GM18511 (cell line): ENCODE data around the gene MRPL2.
"Not testable (repeated sequence)": the region's sequence is repeated elsewhere in the genome, so short reads cannot be mapped to it uniquely, and the experiment has no call there.

Source experiments
- ATAC-seq: cut with Tn5 transposase; IDR thresholded peaks from one replicate; pipeline ENCODE4 v1.9.1; 2021; ENCODE audit warnings: mild to moderate bottlenecking, moderate library complexity; ENCODE audit not compliant: unreplicated experiment

Gene MRPL2

GRCh38 chr6:43053545-43054205, 5.6 kb downstream of the MRPL2 start, which contains the start of gene CUL7:
TSS of gene CUL7 (minus strand) at chr6:43053851. CDS start at chr6:43052788, 1,063 bp downstream.
- ATAC-seq, result peak; percentile 96

GRCh38 chr6:43052842-43053544, 6.2 kb downstream of the MRPL2 start:
- ATAC-seq, result peak; percentile 20

- no peak for ATAC-seq
Measured at GRCh38 chr6:43052225-43052841, 6.9 kb downstream of the MRPL2 start.

GRCh38 chr6:43050981-43051380, 8.3 kb downstream of the MRPL2 start:
- no peak for ATAC-seq

- ATAC-seq, result no peak
Measured at GRCh38 chr6:43047998-43048397, 11.2 kb downstream of the MRPL2 start.

- ATAC-seq, result no peak
Measured at GRCh38 chr6:43045371-43045930, 13.8 kb downstream of the MRPL2 start.

GRCh38 chr6:43043310-43043709, 15.9 kb downstream of the MRPL2 start:
- ATAC-seq, result no peak

- ATAC-seq, result not testable (repeated sequence)
Measured at GRCh38 chr6:43041475-43041874, 17.8 kb downstream of the MRPL2 start.

- no peak for ATAC-seq
Measured at GRCh38 chr6:43040542-43041257, 18.5 kb downstream of the MRPL2 start.

GRCh38 chr6:43038727-43039126, 20.5 kb downstream of the MRPL2 start:
- no peak for ATAC-seq

GRCh38 chr6:43037706-43038105, 21.5 kb downstream of the MRPL2 start:
- no peak for ATAC-seq

GRCh38 chr6:43037197-43037596, 22.0 kb downstream of the MRPL2 start:
- ATAC-seq, result no peak

GRCh38 chr6:43036712-43037111, 22.5 kb downstream of the MRPL2 start:
- ATAC-seq, result no peak

- ATAC-seq, result no peak
Measured at GRCh38 chr6:43035495-43036194, 23.6 kb downstream of the MRPL2 start.

- no peak for ATAC-seq
Measured at GRCh38 chr6:43034190-43034525, 25.1 kb downstream of the MRPL2 start.

GRCh38 chr6:43033496-43034189, 25.6 kb downstream of the MRPL2 start:
- no peak for ATAC-seq

GRCh38 chr6:43032326-43032725, 26.9 kb downstream of the MRPL2 start:
- ATAC-seq, result no peak

GRCh38 chr6:43029120-43029519, 30.1 kb downstream of the MRPL2 start:
- ATAC-seq, result no peak

- ATAC-seq, result no peak
Measured at GRCh38 chr6:43026365-43026764, 32.9 kb downstream of the MRPL2 start.

GRCh38 chr6:43024436-43024835, 34.8 kb downstream of the MRPL2 start:
- ATAC-seq, result no peak
